GM12801 (cell line): Measurements from ENCODE around the gene GBE1.

ENCODE experiments used
- TF ChIP-seq, protein P1 (sequence below): IDR thresholded peaks from one replicate; pipeline ENCODE4 v1.5.1; 2011; ENCODE audit warnings: control low read depth; ENCODE audit not compliant: insufficient read length; ENCODE audit errors: extremely low read depth

Gene GBE1

GRCh38 chr3:81465510-81466200, 295.8 kb downstream of the GBE1 start:
- TF ChIP-seq, protein P1, sequence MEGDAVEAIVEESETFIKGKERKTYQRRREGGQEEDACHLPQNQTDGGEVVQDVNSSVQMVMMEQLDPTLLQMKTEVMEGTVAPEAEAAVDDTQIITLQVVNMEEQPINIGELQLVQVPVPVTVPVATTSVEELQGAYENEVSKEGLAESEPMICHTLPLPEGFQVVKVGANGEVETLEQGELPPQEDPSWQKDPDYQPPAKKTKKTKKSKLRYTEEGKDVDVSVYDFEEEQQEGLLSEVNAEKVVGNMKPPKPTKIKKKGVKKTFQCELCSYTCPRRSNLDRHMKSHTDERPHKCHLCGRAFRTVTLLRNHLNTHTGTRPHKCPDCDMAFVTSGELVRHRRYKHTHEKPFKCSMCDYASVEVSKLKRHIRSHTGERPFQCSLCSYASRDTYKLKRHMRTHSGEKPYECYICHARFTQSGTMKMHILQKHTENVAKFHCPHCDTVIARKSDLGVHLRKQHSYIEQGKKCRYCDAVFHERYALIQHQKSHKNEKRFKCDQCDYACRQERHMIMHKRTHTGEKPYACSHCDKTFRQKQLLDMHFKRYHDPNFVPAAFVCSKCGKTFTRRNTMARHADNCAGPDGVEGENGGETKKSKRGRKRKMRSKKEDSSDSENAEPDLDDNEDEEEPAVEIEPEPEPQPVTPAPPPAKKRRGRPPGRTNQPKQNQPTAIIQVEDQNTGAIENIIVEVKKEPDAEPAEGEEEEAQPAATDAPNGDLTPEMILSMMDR = no peak

DNA sequence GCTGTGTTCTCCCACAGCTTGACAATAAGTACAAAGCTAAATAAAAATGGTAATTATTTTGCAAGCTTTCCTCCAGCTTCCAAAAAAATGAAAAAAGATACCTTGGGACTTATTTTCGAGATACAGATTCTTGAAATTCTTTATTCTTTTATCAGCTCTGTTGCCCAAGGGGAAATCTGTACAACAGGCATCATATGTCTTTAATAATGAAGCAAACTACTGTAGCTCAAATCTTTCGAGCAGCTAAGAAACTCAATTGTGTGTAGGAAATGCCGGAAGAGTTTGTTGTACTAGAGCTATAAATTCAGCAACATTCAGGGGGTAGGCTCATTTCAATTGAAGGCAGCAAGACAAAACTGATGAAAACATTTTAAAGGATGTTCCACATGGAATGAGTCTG, 297.7 kb downstream of the GBE1 start:
- TF ChIP-seq, protein P1 = no peak

- TF ChIP-seq, protein P1 = no peak
Observed at GRCh38 chr3:81462921-81463320, 298.5 kb downstream of the GBE1 start.

- TF ChIP-seq, protein P1 = no peak
Observed at GRCh38 chr3:81459733-81460132, 301.7 kb downstream of the GBE1 start.

- TF ChIP-seq, protein P1 = no peak
Observed at GRCh38 chr3:81452418-81452817, 309.0 kb downstream of the GBE1 start.

GRCh38 chr3:81451611-81452010, 309.8 kb downstream of the GBE1 start:
- TF ChIP-seq, protein P1 = no peak

- TF ChIP-seq, protein P1 = no peak
Observed at GRCh38 chr3:81451140-81451539, 310.3 kb downstream of the GBE1 start.

DNA sequence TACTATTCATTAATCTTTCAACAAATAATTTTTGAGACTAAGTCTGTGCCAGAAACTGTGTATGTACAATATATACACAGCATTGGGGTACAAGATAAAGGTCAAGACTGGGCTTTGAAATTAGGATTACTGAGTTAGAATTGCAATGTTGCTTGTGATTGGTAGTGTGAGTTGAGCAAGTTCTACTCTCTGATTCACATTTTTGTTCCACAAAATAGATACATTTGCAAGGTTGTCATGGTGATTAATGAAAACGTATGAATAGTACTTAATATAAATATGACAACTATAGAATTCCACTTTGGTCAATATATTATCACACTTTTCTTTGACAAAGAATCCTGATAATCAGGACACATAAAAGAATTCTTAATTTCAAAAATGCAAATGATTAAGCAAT, 314.6 kb downstream of the GBE1 start:
- TF ChIP-seq, protein P1 = no peak
